SIG-M5 (cell line): ENCODE results near the gene MYRF.

Source experiments
- DNase-seq: peaks from one replicate; lab custom pipeline; 2025; lab: John Stamatoyannopoulos, UW

The MYRF gene

DNA sequence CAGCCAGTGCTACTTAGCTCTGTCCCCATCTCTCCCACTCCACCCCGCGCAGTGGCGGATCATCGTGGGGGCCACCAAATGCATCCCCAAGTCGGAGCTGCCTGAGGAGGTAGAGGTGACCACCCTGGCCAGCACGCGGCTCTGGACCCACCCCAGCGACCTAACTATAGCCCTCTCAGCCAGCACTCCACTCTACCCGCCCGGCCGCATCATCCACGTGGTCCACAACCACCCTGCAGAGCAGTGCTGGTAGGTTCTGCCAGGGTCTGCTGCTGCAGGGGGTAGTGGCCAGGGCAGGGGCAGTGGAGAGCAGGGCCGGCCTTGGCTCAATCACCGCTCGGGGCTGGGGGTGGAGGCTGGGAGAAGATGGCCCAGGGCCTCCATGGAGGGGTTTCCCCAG is 13.0 kb upstream of the MYRF start:
- no peak for DNase-seq

DNA sequence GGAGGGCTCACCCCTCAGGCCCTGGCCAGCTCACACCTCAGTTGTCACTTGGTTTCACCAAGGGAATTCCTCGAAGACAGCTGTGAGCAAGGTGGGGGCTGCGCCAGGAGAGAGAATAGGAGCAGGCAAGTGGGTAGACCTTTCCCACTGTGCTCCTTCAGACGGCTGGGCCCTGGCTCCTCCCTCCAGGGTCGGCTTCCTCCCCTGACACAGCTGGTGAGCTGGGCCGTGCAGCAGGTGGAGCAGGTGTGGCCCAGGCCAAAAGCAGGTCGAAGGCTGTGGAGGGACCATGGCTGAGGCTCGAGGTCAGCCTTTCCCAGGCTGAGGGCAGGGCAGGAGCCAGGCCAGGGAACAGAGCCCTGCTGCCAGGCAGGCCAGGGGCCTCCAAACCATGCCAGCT is 12.5 kb upstream of the MYRF start:
- no peak for DNase-seq

DNA sequence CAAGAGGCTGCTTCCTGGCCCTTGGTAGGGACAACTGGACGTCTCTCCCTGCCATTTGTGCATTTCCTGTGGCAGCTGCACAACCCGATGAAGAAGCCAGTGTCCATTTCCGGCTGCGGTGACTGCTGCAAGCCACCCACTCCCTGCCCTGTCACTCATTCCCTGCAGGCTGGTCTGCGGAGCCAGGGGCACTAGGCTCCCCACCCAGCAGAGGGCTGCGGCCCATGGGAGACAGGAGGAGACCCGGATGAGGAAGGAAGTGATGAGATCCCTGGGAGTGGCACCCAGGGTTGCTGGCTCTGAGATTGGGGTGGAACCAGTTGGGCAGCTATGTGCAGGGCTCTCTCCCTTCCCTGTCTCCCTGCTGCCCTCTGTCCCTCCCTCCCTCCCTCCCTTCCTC is 10.0 kb upstream of the MYRF start:
- DNase-seq, result no peak

- DNase-seq, result no peak
Measured at GRCh38 chr11:61743486-61744095, 8.8 kb upstream of the MYRF start.

DNA sequence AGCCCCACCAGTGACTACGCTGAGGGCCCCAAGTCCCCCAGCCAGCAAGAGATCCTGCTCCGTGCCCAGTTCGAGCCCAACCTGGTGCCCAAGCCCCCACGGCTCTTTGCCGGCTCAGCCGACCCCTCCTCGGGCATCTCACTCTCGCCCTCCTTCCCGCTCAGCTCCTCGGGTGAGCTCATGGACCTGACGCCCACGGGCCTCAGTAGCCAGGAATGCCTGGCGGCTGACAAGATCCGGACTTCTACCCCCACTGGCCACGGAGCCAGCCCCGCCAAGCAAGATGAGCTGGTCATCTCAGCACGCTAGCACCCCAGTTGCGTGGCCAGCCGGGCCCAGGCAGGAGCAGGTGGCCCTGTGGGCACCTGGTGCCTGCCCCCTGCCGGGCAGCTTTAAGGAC is 8.3 kb upstream of the MYRF start:
- no peak for DNase-seq

GRCh38 chr11:61744609-61745156 is 7.8 kb upstream of the MYRF start:
- no peak for DNase-seq

GRCh38 chr11:61745781-61746441 is 6.5 kb upstream of the MYRF start:
- no peak for DNase-seq

- DNase-seq, result no peak
Measured at GRCh38 chr11:61746442-61747191, 5.8 kb upstream of the MYRF start.

GRCh38 chr11:61747192-61747966 is 5.1 kb upstream of the MYRF start:
- no peak for DNase-seq

GRCh38 chr11:61747967-61748285 is 4.5 kb upstream of the MYRF start:
- DNase-seq, result no peak

- no peak for DNase-seq
Measured at GRCh38 chr11:61749591-61750217, 2.7 kb upstream of the MYRF start.

GRCh38 chr11:61750631-61751273 is 1.7 kb upstream of the MYRF start:
- DNase-seq, result no peak

DNA sequence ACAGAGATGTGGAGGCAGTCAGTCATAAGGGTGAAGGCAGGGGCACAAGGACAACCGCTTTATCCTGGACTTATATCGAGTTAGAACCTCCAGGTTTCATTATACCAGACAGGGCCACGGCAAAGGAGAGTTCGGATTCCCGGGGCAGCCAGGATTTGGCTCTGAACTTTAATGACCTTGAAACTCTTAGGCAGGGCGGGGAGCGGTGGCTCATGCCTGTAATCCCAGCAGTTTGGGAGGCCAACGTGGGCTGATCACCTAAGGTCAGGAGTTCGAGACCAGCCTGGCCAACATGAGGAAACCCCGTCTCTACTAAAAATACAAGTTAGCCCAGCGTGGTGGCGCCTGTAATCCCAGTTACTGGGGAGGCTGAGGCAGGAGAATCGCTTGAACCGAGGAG is 1.1 kb upstream of the MYRF start:
- no peak for DNase-seq

DNA sequence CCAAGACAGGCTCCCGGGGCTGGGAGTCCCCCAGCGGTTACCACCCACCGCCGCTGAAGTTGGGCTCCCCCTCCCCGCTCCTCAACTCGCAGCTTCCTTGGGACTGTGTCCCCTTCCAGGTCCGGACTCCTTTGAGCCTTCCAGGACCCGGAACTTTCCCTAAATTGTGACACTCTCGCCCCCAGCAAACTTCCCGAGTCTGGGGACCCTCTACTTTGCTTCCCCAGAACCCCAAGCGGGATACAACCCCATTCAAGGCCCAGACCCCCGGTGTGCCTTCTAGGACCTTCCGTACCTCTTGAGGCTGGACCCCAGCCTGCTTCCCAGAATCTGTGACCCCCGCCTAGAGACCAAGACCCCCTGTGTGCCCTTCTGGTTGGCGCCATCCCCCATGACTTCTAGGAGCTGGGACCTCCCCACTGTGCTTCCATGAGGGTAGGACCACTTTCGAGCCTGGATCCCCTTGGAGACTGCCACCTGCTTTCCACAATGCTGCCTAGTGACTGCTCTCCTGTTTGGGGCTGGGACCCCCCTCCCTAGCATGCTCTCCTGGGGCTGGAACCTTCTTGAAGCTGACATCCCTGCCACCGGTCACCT is 587 bp downstream of the MYRF start:
- DNase-seq, result no peak

DNA sequence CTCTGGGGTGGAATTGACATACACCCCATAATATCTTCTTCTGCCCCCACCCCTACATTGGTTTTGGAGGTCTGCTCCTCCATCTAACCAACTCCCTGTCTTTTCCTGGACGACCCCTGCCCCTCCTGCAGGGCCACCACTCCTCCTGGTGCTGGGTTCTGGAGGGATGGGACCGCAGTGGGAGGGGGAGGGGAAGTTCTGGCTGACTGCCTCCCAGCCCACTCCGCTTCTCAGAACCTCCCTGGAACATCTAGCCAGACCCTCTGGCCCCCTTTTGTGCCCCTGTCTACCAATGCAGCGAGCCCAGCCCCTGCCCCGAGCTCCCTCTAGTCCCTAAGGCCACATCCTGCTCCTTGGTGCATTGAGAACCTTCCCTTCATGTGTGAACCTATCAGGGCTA is 1.2 kb downstream of the MYRF start:
- DNase-seq, result no peak

- no peak for DNase-seq
Measured at GRCh38 chr11:61754534-61755482, 2.4 kb downstream of the MYRF start.

DNA sequence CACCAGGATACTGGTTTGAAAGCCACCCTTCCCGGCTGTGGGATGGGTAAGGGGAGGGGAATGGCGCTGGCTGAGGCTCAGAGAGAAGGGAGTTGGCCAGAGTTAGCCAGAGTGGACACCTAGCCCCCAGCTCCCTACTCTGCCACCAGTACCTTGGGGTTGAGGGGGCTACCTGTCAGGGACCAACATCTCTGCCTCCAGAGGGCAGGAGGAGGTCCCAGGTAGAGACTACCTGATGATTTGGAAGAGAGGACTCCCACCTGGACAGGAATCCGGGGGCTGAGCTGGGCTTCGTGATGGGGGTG is 3.7 kb downstream of the MYRF start:
- no peak for DNase-seq

DNA sequence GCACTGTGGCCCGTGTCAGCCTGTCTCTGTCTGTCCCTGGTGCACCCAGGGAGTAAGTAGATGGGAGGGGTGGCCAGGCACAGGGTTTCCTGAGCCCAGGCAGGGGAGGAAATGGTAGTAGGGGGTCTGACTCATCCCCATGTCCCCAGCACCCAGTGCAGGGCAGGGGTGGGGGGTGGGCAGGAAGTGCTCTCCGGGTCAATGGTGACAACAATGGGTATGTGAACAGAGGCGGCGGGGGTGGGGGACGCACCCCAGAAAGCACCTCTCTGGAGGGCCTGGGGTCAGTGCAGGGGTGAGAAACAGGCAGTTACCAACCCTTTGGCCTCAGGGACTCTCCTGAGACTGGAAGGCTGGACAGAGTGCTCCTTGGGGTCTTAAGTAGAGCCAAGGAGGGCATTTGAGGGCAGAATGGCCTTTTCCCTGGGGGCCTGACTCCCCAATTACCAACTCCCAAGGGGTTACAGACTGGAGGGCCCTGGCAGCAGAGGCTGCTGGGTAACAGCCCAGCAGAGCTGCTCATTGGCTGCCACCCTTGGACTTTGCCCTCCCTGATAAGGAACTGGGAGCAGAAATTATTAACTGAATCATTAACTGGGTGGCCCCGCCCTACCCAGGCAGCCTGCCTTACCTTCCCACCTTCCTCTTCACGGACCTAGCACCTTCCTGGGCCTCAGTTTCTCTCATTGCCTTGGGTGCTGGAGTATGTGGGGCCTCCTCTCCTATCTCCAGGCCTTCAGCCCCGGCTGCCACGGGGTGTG is 4.2 kb downstream of the MYRF start:
- no peak for DNase-seq

GRCh38 chr11:61757213-61757862 is 4.9 kb downstream of the MYRF start:
- no peak for DNase-seq
